ENCODE results near the gene HSD17B12.

Gene HSD17B12

GRCh38 chr11:43874078-43874477 is 193.5 kb downstream of the HSD17B12 start:
- H3K4me3 ChIP-seq (ENCODE audit: low read length), result no peak overlapping the region
- no peak overlapping the region for H3K9ac ChIP-seq (ENCODE audit: low read length)
- H3K9me3 ChIP-seq (ENCODE audit: control insufficient read depth, low read depth, low read length), result no peaks in the 10 kb centered on the region
- H3K27me3 ChIP-seq (ENCODE audit: control insufficient read depth, insufficient read depth, low read length), result peaks cover 74% of the 10 kb centered on the region
- H3K36me3 ChIP-seq (ENCODE audit: control insufficient read depth, low read depth, low read length), result no peaks in the 10 kb centered on the region
- H3K4me1 ChIP-seq (ENCODE audit: control insufficient read depth, low read depth, low read length), result no peaks in the 10 kb centered on the region
- H3K27ac ChIP-seq (ENCODE audit: low read length), result no peak overlapping the region

DNA sequence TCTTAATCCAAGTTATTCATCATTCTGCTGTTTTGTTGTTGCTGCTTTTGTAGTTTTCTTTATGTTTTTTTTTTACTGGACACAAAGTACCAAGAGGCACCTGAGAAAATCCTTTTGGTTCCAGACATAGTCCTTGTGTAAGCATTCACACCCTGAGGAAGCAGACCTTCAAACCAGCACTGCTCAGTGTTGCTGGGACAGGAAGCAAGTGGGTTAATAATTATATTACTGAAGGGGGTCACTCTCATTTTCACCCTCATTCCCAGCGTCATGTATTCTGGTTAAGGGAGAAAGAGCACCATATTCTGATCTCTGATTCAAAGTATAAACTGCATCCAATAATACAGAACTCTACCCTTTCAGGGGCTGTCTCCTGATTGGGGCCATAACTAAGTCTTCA is 194.2 kb downstream of the HSD17B12 start:
- peaks cover 74% of the 10 kb centered on the region for H3K27me3 ChIP-seq (ENCODE audit: control insufficient read depth, insufficient read depth, low read length)

GRCh38 chr11:43879789-43880639 is 199.5 kb downstream of the HSD17B12 start:
- Histone ChIP-seq H3K36me3 (ENCODE audit: control insufficient read depth, low read depth, low read length) (peaks cover 9% of the 10 kb centered on the region), H3K27me3 (ENCODE audit: control insufficient read depth, insufficient read depth, low read length) (peaks cover 42% of the 10 kb centered on the region), H3K9ac (ENCODE audit: low read length) (no peak overlapping the region), H3K4me3 (ENCODE audit: low read length) (peak overlapping the region; percentile 82), H3K27ac (ENCODE audit: low read length) (no peak overlapping the region), H3K9me3 (ENCODE audit: control insufficient read depth, low read depth, low read length) (no peaks in the 10 kb centered on the region), H3K4me1 (ENCODE audit: control insufficient read depth, low read depth, low read length) (peaks cover 6% of the 10 kb centered on the region)

More for the DNA sequence above, 194.2 kb downstream of the HSD17B12 start:
- no peaks in the 10 kb centered on the region for H3K4me1 ChIP-seq (ENCODE audit: control insufficient read depth, low read depth, low read length)
- H3K4me3 ChIP-seq (ENCODE audit: low read length), result no peak overlapping the region
- no peak overlapping the region for H3K27ac ChIP-seq (ENCODE audit: low read length)
- H3K36me3 ChIP-seq (ENCODE audit: control insufficient read depth, low read depth, low read length), result no peaks in the 10 kb centered on the region
- no peaks in the 10 kb centered on the region for H3K9me3 ChIP-seq (ENCODE audit: control insufficient read depth, low read depth, low read length)
- H3K9ac ChIP-seq (ENCODE audit: low read length), result no peak overlapping the region

DNA sequence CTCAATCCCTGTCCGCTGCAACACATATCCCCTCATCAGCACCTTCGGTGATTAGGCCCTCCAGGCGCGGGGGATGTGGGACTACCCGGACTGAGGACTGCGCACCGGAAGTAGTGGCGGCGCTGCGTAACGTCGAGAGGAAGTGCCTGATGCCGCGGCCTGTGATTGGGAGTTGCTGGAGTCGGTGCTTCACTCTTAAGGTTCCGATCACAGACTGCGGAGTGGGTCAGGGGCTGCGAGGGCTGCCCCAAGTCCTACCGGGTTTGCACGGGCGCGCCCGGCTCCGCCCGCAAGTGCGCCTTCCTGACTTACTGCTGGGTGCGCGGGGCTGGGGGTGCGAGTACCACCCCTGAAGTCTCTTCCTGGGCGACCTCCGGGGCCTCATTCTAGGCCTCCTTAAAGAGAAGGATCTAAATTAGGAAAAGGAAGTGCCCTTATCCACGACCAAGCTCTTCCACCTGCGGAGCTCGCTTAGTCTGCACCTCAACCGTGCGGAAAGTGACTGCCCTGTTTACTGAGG is 200.2 kb downstream of the HSD17B12 start, which contains the start of gene ALKBH3:
TSS of gene ALKBH3 (plus strand) at position 192 of the 520 bp plus-strand sequence. CDS start 1,822 bp downstream, outside the sequence.
- Histone ChIP-seq H3K4me3 (ENCODE audit: low read length) (peak within 1 kb of the TSS; percentile 82), H3K9ac (ENCODE audit: low read length) (peak within 1 kb of the TSS; percentile 52), H3K27ac (ENCODE audit: low read length) (no peak within 1 kb of the TSS), H3K9me3 (ENCODE audit: control insufficient read depth, low read depth, low read length) (no peaks in the 10 kb centered on the region), H3K36me3 (ENCODE audit: control insufficient read depth, low read depth, low read length) (peaks cover 9% of the 10 kb centered on the region), H3K27me3 (ENCODE audit: control insufficient read depth, insufficient read depth, low read length) (peaks cover 35% of the 10 kb centered on the region), H3K4me1 (ENCODE audit: control insufficient read depth, low read depth, low read length) (peaks cover 6% of the 10 kb centered on the region)

DNA sequence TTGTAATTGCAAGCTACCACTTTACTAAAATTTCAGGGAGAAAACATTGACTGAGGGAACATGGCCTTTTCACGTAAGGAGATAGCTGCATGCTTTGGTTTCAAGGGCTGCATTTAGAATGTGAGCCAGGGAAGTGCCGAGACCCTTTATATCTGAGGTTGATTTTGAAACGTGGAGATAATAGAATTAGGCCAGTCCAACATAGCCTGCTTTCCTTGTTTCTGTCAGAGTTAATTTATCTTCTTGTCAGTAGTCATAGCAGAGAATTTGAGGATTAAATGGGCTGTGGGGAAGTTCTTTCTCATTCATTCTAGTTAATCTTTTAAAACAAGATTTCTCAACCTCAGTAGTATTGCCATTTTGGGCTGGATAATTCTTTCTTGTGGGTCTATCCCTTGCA is 212.3 kb downstream of the HSD17B12 start:
- no peaks in the 10 kb centered on the region for H3K27me3 ChIP-seq (ENCODE audit: control insufficient read depth, insufficient read depth, low read length)
- peaks cover 19% of the 10 kb centered on the region for H3K36me3 ChIP-seq (ENCODE audit: control insufficient read depth, low read depth, low read length)
- no peak overlapping the region for H3K9ac ChIP-seq (ENCODE audit: low read length)
- H3K4me1 ChIP-seq (ENCODE audit: control insufficient read depth, low read depth, low read length), result no peaks in the 10 kb centered on the region
- H3K9me3 ChIP-seq (ENCODE audit: control insufficient read depth, low read depth, low read length), result no peaks in the 10 kb centered on the region
- H3K4me3 ChIP-seq (ENCODE audit: low read length), result no peak overlapping the region
- H3K27ac ChIP-seq (ENCODE audit: low read length), result no peak overlapping the region

DNA sequence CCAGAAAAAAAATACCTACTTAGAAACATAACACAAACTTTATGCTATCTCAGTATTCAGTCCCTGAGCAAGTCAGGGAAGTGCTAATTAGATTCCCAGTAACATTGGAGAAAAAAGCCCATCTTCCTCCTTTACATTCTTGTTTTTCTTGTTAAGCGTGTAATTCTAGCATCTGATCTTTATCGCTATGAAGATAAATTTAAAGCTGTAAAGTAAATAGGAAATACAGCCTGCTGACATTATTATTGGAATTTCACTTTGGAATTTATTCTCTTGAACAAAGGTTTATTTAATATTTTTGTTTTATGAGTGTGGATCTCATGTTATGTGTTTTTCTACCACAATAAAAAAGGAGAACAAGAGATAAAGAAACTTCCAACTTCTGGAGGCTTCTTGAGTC is 214.0 kb downstream of the HSD17B12 start:
- Histone ChIP-seq H3K4me1 (ENCODE audit: control insufficient read depth, low read depth, low read length) (no peaks in the 10 kb centered on the region), H3K9ac (ENCODE audit: low read length) (no peak overlapping the region), H3K4me3 (ENCODE audit: low read length) (no peak overlapping the region), H3K27ac (ENCODE audit: low read length) (no peak overlapping the region), H3K9me3 (ENCODE audit: control insufficient read depth, low read depth, low read length) (no peaks in the 10 kb centered on the region), H3K27me3 (ENCODE audit: control insufficient read depth, insufficient read depth, low read length) (no peaks in the 10 kb centered on the region), H3K36me3 (ENCODE audit: control insufficient read depth, low read depth, low read length) (peaks cover 25% of the 10 kb centered on the region)

GRCh38 chr11:43895601-43896000 is 215.1 kb downstream of the HSD17B12 start:
- no peak overlapping the region for H3K27ac ChIP-seq (ENCODE audit: low read length)
- peaks cover 25% of the 10 kb centered on the region for H3K36me3 ChIP-seq (ENCODE audit: control insufficient read depth, low read depth, low read length)
- no peaks in the 10 kb centered on the region for H3K9me3 ChIP-seq (ENCODE audit: control insufficient read depth, low read depth, low read length)
- H3K4me3 ChIP-seq (ENCODE audit: low read length), result no peak overlapping the region
- no peaks in the 10 kb centered on the region for H3K4me1 ChIP-seq (ENCODE audit: control insufficient read depth, low read depth, low read length)
- H3K27me3 ChIP-seq (ENCODE audit: control insufficient read depth, insufficient read depth, low read length), result no peaks in the 10 kb centered on the region
- H3K9ac ChIP-seq (ENCODE audit: low read length), result no peak overlapping the region

GRCh38 chr11:43898574-43898973 is 218.0 kb downstream of the HSD17B12 start:
- H3K36me3 ChIP-seq (ENCODE audit: control insufficient read depth, low read depth, low read length), result peaks cover 13% of the 10 kb centered on the region
- H3K27ac ChIP-seq (ENCODE audit: low read length), result no peak overlapping the region
- no peak overlapping the region for H3K9ac ChIP-seq (ENCODE audit: low read length)
- no peaks in the 10 kb centered on the region for H3K4me1 ChIP-seq (ENCODE audit: control insufficient read depth, low read depth, low read length)
- H3K27me3 ChIP-seq (ENCODE audit: control insufficient read depth, insufficient read depth, low read length), result no peaks in the 10 kb centered on the region
- no peaks in the 10 kb centered on the region for H3K9me3 ChIP-seq (ENCODE audit: control insufficient read depth, low read depth, low read length)
- H3K4me3 ChIP-seq (ENCODE audit: low read length), result no peak overlapping the region

DNA sequence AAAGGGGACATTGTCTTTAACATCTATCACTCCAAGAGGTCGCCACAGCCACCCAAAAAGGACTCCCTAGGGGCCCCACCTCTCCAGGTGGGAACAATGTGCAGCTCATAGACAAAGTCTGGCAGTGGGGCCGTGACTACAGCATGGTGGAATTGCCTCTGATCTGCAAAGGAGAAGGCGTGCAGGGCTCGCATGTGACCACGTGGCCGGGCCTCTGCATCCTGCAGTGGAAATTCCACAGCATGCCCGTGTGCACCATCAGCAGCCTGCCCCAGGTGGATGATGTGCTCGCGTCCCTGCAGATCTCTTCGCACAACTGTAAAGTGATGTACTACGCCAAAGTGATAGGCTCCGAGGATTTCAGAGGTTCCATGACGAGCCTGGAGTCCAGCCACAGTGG is 218.6 kb downstream of the HSD17B12 start:
- H3K36me3 ChIP-seq (ENCODE audit: control insufficient read depth, low read depth, low read length), result peaks cover 14% of the 10 kb centered on the region
- no peaks in the 10 kb centered on the region for H3K4me1 ChIP-seq (ENCODE audit: control insufficient read depth, low read depth, low read length)
- no peak overlapping the region for H3K27ac ChIP-seq (ENCODE audit: low read length)
- no peaks in the 10 kb centered on the region for H3K27me3 ChIP-seq (ENCODE audit: control insufficient read depth, insufficient read depth, low read length)
- no peaks in the 10 kb centered on the region for H3K9me3 ChIP-seq (ENCODE audit: control insufficient read depth, low read depth, low read length)
- no peak overlapping the region for H3K4me3 ChIP-seq (ENCODE audit: low read length)
- H3K9ac ChIP-seq (ENCODE audit: low read length), result no peak overlapping the region

DNA sequence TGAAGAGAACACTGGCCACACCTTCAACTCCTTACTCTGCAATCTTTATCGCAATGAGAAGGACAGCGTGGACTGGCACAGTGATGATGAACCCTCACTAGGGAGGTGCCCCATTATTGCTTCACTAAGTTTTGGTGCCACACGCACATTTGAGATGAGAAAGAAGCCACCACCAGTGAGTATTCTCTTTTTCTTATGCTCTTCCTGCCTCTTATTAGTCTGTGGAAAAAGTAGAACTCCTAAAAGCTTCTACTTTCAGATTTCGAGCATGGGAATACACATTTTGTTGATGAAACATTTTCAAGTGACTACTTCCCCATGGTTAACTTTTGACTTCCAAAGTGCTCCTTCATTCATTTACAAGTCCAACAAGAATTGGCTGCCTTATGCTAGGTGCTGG is 221.0 kb downstream of the HSD17B12 start:
- Histone ChIP-seq H3K9me3 (ENCODE audit: control insufficient read depth, low read depth, low read length) (no peaks in the 10 kb centered on the region), H3K27me3 (ENCODE audit: control insufficient read depth, insufficient read depth, low read length) (no peaks in the 10 kb centered on the region), H3K27ac (ENCODE audit: low read length) (no peak overlapping the region), H3K9ac (ENCODE audit: low read length) (no peak overlapping the region), H3K4me1 (ENCODE audit: control insufficient read depth, low read depth, low read length) (no peaks in the 10 kb centered on the region), H3K36me3 (ENCODE audit: control insufficient read depth, low read depth, low read length) (peaks cover 14% of the 10 kb centered on the region), H3K4me3 (ENCODE audit: low read length) (no peak overlapping the region)

GRCh38 chr11:43903078-43903477 is 222.5 kb downstream of the HSD17B12 start:
- Histone ChIP-seq H3K9ac (ENCODE audit: low read length) (no peak overlapping the region), H3K4me3 (ENCODE audit: low read length) (no peak overlapping the region), H3K9me3 (ENCODE audit: control insufficient read depth, low read depth, low read length) (no peaks in the 10 kb centered on the region), H3K27ac (ENCODE audit: low read length) (no peak overlapping the region), H3K27me3 (ENCODE audit: control insufficient read depth, insufficient read depth, low read length) (no peaks in the 10 kb centered on the region), H3K4me1 (ENCODE audit: control insufficient read depth, low read depth, low read length) (no peaks in the 10 kb centered on the region), H3K36me3 (ENCODE audit: control insufficient read depth, low read depth, low read length) (peaks cover 10% of the 10 kb centered on the region)

DNA sequence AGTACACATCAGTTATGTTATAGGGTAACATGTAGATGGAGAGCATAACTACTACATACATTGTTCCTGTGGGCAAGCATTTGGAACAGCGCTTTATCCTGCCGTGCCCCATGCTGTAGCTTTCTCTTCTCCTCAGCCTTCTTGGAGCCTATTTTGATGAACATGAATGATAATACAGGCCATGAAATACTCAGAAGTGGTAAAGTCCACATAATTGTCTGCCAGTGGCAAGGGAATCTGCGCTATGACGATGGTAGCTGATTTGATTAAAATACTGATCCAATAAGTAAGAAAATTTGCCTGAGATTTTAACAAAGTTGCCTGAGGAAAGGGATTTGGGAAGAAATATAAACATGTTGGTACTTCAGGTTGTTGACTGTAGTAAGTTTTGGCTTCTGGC is 223.4 kb downstream of the HSD17B12 start:
- H3K9ac ChIP-seq (ENCODE audit: low read length), result no peak overlapping the region
- H3K27ac ChIP-seq (ENCODE audit: low read length), result no peak overlapping the region
- peaks cover 6% of the 10 kb centered on the region for H3K36me3 ChIP-seq (ENCODE audit: control insufficient read depth, low read depth, low read length)
- H3K4me1 ChIP-seq (ENCODE audit: control insufficient read depth, low read depth, low read length), result no peaks in the 10 kb centered on the region
- H3K4me3 ChIP-seq (ENCODE audit: low read length), result no peak overlapping the region
- H3K27me3 ChIP-seq (ENCODE audit: control insufficient read depth, insufficient read depth, low read length), result no peaks in the 10 kb centered on the region
- no peaks in the 10 kb centered on the region for H3K9me3 ChIP-seq (ENCODE audit: control insufficient read depth, low read depth, low read length)
